ENCODE results near the gene LMOD1. TPM values are rescaled to one million over a fixed set of nuclear protein-coding genes. Genes with fewer than 3 reads are reported as not detected.

LMOD1 gene
- total and polyA plus RNA-seq, 2 of the 8 experiments (the other 6 are each of a cell fraction or from before 2014, with no cell fraction given), result 0.77 to 1.4 TPM

DNA sequence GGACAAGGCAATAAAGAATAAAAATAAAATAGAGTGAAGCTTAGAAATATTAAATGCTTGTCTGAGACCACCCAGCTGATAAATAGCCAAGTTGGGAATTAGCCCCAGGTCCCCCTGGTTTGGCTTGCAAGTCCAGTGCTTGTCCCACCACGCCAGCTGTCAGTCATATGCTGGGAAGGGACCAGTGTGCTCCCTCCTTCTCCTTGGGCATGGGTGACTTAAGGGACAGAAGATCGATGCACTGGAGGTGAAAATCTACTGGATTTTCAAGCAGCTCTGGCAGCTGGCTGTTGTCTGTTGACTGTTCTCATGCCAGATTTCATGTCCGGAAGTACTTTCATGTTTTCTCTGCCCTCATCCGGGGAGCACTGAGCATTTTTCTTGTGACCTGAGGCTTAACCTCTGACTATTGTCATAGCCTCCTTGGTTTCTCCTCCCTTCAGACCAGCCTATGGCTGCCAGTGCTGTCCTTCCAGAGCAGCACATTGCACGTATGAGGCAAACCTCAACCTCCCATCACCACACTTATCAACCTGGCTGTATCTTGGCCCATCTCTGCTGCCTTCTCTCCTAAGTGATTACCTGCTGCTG lies 12.4 kb downstream of the LMOD1 start (continued):
- TF ChIP-seq CHD7 (IDR thresholded peaks at IDR 0.05; ENCODE audit: insufficient replicate concordance, low read length) (no peak), E2F6 (IDR thresholded peaks at IDR 0.05) (no peak), BRCA1 (IDR thresholded peaks at IDR 0.05; ENCODE audit: low read depth, low read length) (no peak), POLR2AphosphoS5 (IDR thresholded peaks at IDR 0.05; ENCODE audit: low read depth, low read length) (no peak), RFX5 (IDR thresholded peaks at IDR 0.05; ENCODE audit: borderline replicate concordance, low read depth, low read length) (no peak)
- TF ChIP-seq, protein P1, sequence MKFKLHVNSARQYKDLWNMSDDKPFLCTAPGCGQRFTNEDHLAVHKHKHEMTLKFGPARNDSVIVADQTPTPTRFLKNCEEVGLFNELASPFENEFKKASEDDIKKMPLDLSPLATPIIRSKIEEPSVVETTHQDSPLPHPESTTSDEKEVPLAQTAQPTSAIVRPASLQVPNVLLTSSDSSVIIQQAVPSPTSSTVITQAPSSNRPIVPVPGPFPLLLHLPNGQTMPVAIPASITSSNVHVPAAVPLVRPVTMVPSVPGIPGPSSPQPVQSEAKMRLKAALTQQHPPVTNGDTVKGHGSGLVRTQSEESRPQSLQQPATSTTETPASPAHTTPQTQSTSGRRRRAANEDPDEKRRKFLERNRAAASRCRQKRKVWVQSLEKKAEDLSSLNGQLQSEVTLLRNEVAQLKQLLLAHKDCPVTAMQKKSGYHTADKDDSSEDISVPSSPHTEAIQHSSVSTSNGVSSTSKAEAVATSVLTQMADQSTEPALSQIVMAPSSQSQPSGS (IDR thresholded peaks at IDR 0.05; ENCODE audit: low read length), result no peak
- TF ChIP-seq, protein P2, sequence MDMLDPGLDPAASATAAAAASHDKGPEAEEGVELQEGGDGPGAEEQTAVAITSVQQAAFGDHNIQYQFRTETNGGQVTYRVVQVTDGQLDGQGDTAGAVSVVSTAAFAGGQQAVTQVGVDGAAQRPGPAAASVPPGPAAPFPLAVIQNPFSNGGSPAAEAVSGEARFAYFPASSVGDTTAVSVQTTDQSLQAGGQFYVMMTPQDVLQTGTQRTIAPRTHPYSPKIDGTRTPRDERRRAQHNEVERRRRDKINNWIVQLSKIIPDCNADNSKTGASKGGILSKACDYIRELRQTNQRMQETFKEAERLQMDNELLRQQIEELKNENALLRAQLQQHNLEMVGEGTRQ (IDR thresholded peaks at IDR 0.05; ENCODE audit: low read length), result no peak
